ENCODE measurements around the gene S100A7A.
"Not testable (repeated sequence)": the region's sequence is repeated elsewhere in the genome, so short reads cannot be mapped to it uniquely, and the experiment has no call there.

The S100A7A gene

DNA sequence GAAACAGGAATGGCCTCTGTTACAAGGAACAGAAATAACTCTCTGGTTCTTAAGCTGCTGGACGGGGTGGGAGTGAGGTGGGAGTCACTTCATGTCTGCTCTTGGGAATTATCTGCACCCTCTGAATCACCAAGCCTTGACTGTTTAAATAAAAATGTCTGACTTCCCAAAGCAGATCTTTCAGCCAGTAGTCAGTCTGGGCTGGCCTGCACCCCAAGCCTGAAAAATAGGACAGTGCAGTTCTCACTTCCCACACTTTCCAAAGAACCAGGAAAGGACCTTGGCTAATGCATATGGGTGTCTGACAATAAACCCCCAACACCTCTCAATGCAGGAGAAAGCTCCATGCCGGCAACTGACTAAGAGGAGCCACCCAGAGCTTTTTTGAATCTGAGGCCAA is 43.3 kb downstream of the S100A7A start:
- DNase-seq (ENCODE audit: low spot score) = no peak

DNA sequence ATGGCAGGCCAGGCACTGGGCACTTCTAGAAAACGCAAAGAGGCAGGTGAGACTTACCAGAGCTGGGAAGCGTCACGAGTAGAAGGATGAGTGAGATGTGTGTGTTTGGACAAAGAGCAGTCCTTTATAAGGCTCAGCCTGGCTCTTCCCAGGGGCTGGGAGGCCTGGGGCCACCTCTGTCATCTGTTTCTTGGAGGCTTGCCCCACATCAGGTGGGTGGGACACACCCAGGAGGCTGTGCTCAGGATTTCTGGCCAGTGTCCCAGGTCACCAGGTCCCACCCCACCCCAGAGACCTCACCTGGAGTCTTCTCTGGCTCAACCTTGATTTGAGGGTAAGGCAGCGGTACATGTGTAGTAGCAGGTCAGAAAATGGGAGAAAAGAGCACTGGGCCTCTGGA is 44.2 kb downstream of the S100A7A start, which contains the start of gene S100A7:
Gene S100A7, minus strand, starts transcription at position 101 of the 400 bp plus-strand sequence. CDS start 1,638 bp downstream, outside the sequence.
- no peak for DNase-seq (ENCODE audit: low spot score)

DNA sequence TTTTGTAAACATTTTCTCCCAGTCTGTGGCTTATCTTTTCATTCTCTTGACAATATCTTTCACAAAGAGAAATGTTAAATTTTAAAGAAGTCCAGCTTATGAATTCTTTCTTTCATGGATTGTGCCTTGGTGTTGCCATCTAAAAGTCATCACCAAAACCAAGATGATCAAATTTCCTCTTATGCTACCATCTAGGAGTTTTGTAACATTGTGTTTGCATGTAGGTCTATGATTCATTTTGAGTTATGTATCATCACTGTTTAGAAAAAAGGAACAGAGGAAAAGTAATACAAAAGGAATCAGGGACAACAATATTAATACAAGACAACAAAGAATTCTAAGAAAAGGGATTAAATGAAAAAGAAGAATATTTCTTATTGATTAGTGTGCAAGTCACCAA is 46.4 kb downstream of the S100A7A start:
- DNase-seq (ENCODE audit: low spot score) = not testable (repeated sequence)

DNA sequence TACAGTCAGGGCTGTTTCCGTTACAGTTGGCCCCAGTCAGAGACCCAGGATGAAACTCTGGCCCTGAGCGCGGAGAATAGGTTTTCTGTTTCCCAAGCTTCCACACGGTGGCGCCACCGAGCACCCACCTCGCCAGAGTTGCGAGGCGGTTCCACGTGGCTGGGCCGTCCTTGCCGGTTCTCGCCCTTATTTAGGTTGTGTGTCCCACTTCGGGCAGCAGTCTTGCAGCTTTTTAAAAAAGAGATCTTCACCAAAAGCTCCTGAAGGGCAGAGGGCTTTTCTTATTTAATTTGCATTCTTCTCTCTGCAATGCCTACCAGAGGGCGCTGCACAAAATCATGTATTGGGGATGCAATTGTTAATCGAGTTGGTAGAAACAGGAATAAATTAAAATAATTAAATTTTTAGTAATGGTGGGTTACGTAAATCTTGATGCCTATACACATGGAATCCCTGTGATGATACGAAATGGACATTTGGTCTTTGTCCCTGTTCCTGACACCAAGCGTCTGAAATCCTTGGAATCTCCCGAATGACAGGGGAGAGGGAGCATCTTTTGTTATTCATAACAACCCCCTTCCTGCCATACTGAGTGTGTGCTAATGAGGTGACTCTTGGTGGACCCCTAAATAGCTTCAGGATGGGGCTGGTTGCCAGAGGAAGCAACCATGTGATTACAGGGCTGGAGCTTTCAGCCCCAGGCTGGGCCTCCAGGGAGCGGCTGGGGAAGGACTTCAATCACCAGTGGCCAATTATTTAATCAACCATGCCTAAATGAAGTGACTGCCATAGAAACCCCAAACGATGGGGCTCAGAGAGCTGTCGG is 49.7 kb downstream of the S100A7A start:
- peak; percentile 80 for DNase-seq (ENCODE audit: low spot score)

DNA sequence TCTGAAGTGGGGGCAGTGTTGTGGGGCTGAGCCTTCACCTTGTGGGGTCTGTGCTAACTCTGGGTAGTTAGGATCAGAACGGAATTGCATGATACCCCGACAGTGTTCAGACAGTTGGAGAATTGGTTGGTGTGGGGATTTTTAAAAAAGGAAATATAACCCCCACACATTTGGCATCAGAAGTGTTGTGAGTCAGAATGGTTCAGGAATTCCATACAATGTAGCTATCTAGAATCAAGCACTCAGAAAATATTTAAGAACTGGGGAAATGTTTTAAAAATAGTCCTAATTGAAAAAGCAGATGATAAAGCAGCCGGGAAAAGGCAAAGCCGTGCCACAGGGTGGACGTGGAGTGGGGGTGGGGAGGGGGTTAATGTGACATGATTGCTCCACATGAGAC is 50.6 kb downstream of the S100A7A start:
- no peak for DNase-seq (ENCODE audit: low spot score)

DNA sequence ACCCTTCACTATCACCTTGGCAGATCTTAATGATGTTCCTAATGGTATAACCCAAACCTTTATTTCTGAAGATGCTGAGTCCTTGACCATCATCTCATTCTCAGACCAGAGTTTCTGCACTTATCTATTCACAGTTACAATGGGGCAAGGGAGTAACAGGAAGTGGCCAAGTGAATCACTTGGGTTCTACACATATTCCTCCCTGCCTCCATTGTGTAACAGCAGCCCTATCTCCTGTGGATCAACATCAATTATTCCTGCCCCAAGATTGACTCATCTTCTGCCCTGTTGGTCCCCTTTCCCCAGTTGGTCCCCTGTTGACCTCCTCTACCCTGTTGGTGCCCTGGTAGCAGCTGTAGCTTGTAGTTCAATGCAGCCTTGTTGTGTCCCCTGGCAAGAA is 54.4 kb downstream of the S100A7A start:
- DNase-seq (ENCODE audit: low spot score) = no peak
